Mesothelial cell of epicardium (in vitro differentiated cells): ENCODE data around the gene PSD2. TPM values are rescaled to one million over a fixed set of nuclear protein-coding genes. Genes with fewer than 3 reads are reported as not detected.

ENCODE experiments used
- DNase-seq, 2 experiments: peaks; one replicate each; pipeline ENCODE4 v3.0.0; 2021; ENCODE audit warnings: low spot score in 2 of 2; ENCODE audit not compliant: unreplicated experiment in 2 of 2
- H3K27ac Mint-ChIP-seq: 2 replicates; pipeline ENCODE4 v1.8.0; 2021; ENCODE audit warnings: mixed read lengths
- H3K27me3 Mint-ChIP-seq: 2 replicates; pipeline ENCODE4 v1.8.0; 2021; ENCODE audit warnings: low read depth, mixed read lengths
- H3K36me3 Mint-ChIP-seq: 2 replicates; pipeline ENCODE4 v1.8.0; 2021; ENCODE audit warnings: mixed read lengths
- H3K4me1 Mint-ChIP-seq: 2 replicates; pipeline ENCODE4 v1.8.0; 2021; ENCODE audit warnings: mixed read lengths
- H3K4me3 Mint-ChIP-seq: 2 replicates; pipeline ENCODE4 v1.8.0; 2021; ENCODE audit warnings: mild to moderate bottlenecking, moderate library complexity, mixed read lengths
- H3K9me3 Mint-ChIP-seq: 2 replicates; pipeline ENCODE4 v1.8.0; 2021; ENCODE audit warnings: mixed read lengths
- CTCF ChIP-seq: fragments of 200-600 bp; sonication (generic); IDR thresholded peaks from one replicate; pipeline ENCODE4 v1.5.0; 2021; ENCODE audit warnings: antibody characterized with exemption; ENCODE audit not compliant: unreplicated experiment
- total RNA-seq: library from RNA; stranded (reverse); gene quantifications from 3 replicates; pipeline ENCODE4 v1.2.1, GENCODE V29; 2021

PSD2 gene
- total RNA-seq, 1 donor from 2014 or later = 0.78 TPM

GRCh38 chr5:139751236-139751635 lies 44.4 kb upstream of the PSD2 start:
- H3K27ac Mint-ChIP-seq = no peak overlapping the region
- H3K4me3 Mint-ChIP-seq = no peak overlapping the region
- peaks cover 47% of the 10 kb centered on the region for H3K27me3 Mint-ChIP-seq

GRCh38 chr5:139752506-139753473 lies 42.8 kb upstream of the PSD2 start:
- no peak for DNase-seq
- Mint-ChIP-seq H3K9me3 (no peaks in the 10 kb centered on the region), H3K27ac (no peak overlapping the region), H3K4me1 (peaks cover 41% of the 10 kb centered on the region), H3K27me3 (peaks cover 40% of the 10 kb centered on the region), H3K4me3 (no peak overlapping the region), H3K36me3 (no peaks in the 10 kb centered on the region)
- no peak for TF ChIP-seq CTCF

More at GRCh38 chr5:139751236-139751635, 44.4 kb upstream of the PSD2 start:
- Mint-ChIP-seq H3K36me3 (no peaks in the 10 kb centered on the region), H3K4me1 (peaks cover 51% of the 10 kb centered on the region), H3K9me3 (no peaks in the 10 kb centered on the region)
- DNase-seq = no peak
- TF ChIP-seq CTCF = no peak

GRCh38 chr5:139755892-139756671 lies 39.5 kb upstream of the PSD2 start:
- DNase-seq = no peak
- H3K27ac Mint-ChIP-seq = no peak overlapping the region
- H3K27me3 Mint-ChIP-seq = peaks cover 15% of the 10 kb centered on the region
- no peaks in the 10 kb centered on the region for H3K36me3 Mint-ChIP-seq
- peak overlapping the region; percentile 49 for H3K4me3 Mint-ChIP-seq
- H3K9me3 Mint-ChIP-seq = no peaks in the 10 kb centered on the region
- H3K4me1 Mint-ChIP-seq = peaks cover 45% of the 10 kb centered on the region
- no peak for TF ChIP-seq CTCF

- TF ChIP-seq CTCF = no peak
- Mint-ChIP-seq H3K27ac (no peak overlapping the region), H3K27me3 (peaks cover 13% of the 10 kb centered on the region), H3K4me1 (peaks cover 45% of the 10 kb centered on the region), H3K36me3 (no peaks in the 10 kb centered on the region), H3K4me3 (no peak overlapping the region), H3K9me3 (no peaks in the 10 kb centered on the region)
- no peak for DNase-seq
Measured at GRCh38 chr5:139756971-139757370, 38.6 kb upstream of the PSD2 start.

- DNase-seq = no peak
- no peak for TF ChIP-seq CTCF
- Mint-ChIP-seq H3K9me3 (no peaks in the 10 kb centered on the region), H3K4me1 (peaks cover 39% of the 10 kb centered on the region), H3K36me3 (no peaks in the 10 kb centered on the region), H3K4me3 (no peak overlapping the region), H3K27ac (peak overlapping the region; percentile 22), H3K27me3 (peaks cover 17% of the 10 kb centered on the region)
Measured at GRCh38 chr5:139757727-139758509, 37.7 kb upstream of the PSD2 start.
